GM18951 (cell line): Measurements from ENCODE around the gene C16orf74.

Experiments
- POLR2A ChIP-seq: IDR thresholded peaks from 4 replicates; pipeline ENCODE4 v1.6.1; 2011; ENCODE audit warnings: mild to moderate bottlenecking; ENCODE audit not compliant: insufficient read length, insufficient read depth; ENCODE audit errors: extremely low read depth
- in situ Hi-C: fragments of 300-500 bp; cut with MboI; formaldehyde crosslinking; loops from one replicate; pipeline ENCODE4 v1.12.0; 2022; ENCODE audit warnings: low sequenced_read_pairs, mixed read lengths, inconsistent platforms; ENCODE audit not compliant: unreplicated experiment

Gene C16orf74

GRCh38 chr16:85661740-85662481 is 89.0 kb downstream of the C16orf74 start:
- in situ Hi-C loops, result no loop called here
- no peak for TF ChIP-seq POLR2A

- in situ Hi-C loops, result no loop called here
- no peak for TF ChIP-seq POLR2A
Observed at GRCh38 chr16:85660843-85661739, 89.8 kb downstream of the C16orf74 start.

GRCh38 chr16:85659805-85660511 is 90.9 kb downstream of the C16orf74 start:
- in situ Hi-C loops, result no loop called here

GRCh38 chr16:85659336-85659735 is 91.6 kb downstream of the C16orf74 start:
- in situ Hi-C loops, result no loop called here
- TF ChIP-seq POLR2A, result no peak

More at GRCh38 chr16:85659805-85660511, 90.9 kb downstream of the C16orf74 start:
- no peak for TF ChIP-seq POLR2A

GRCh38 chr16:85658504-85659326 is 92.2 kb downstream of the C16orf74 start:
- in situ Hi-C loops, result no loop called here
- no peak for TF ChIP-seq POLR2A

- no peak for TF ChIP-seq POLR2A
- in situ Hi-C loops, result no loop called here
Observed at GRCh38 chr16:85657996-85658395, 92.9 kb downstream of the C16orf74 start.
